LNCaP clone FGC (cell line): ENCODE results near the gene GPC6.
"Not testable (repeated sequence)": the region's sequence is repeated elsewhere in the genome, so short reads cannot be mapped to it uniquely, and the experiment has no call there.

Experiments used
- DNase-seq: peaks from one replicate; pipeline ENCODE4 v3.0.0-alpha.2; 2011; ENCODE audit warnings: low read depth
- H3K4me3 ChIP-seq: 2 replicates; pipeline ENCODE4 v1.5.1; 2011; ENCODE audit warnings: mild to moderate bottlenecking, low read depth, low read length, control low read depth
- CTCF ChIP-seq: IDR thresholded peaks from 2 replicates; pipeline ENCODE4 v1.5.1; 2012; ENCODE audit warnings: mild to moderate bottlenecking; ENCODE audit not compliant: control insufficient read depth, insufficient read depth; ENCODE audit errors: extremely low read depth

Gene GPC6

GRCh38 chr13:93473441-93474270, 247.0 kb downstream of the GPC6 start:
- H3K4me3 ChIP-seq, result no peak overlapping the region
- DNase-seq, result no peak
- TF ChIP-seq CTCF, result no peak

GRCh38 chr13:93476175-93476574, 249.6 kb downstream of the GPC6 start:
- DNase-seq, result no peak

GRCh38 chr13:93477238-93477637, 250.6 kb downstream of the GPC6 start:
- DNase-seq, result no peak
- no peak overlapping the region for H3K4me3 ChIP-seq
- TF ChIP-seq CTCF, result no peak

More at GRCh38 chr13:93476175-93476574, 249.6 kb downstream of the GPC6 start:
- H3K4me3 ChIP-seq, result no peak overlapping the region
- no peak for TF ChIP-seq CTCF

- TF ChIP-seq CTCF, result no peak
- H3K4me3 ChIP-seq, result no peak overlapping the region
- DNase-seq, result peak; percentile 62
Measured at GRCh38 chr13:93480553-93481106, 254.0 kb downstream of the GPC6 start.

GRCh38 chr13:93496117-93496516, 269.5 kb downstream of the GPC6 start:
- not testable (repeated sequence) for DNase-seq, H3K4me3 ChIP-seq

- no peak for DNase-seq
- no peak for TF ChIP-seq CTCF
- no peak overlapping the region for H3K4me3 ChIP-seq
Measured at GRCh38 chr13:93496985-93497673, 270.5 kb downstream of the GPC6 start.

GRCh38 chr13:93499991-93500390, 273.4 kb downstream of the GPC6 start:
- TF ChIP-seq CTCF, result no peak
- H3K4me3 ChIP-seq, result no peak overlapping the region
- no peak for DNase-seq
